Measurements from ENCODE around the gene DCUN1D2.

Gene DCUN1D2

GRCh38 chr13:113520571-113520970 lies 30.1 kb upstream of the DCUN1D2 start:
- Histone ChIP-seq H3K36me3 (peaks cover 48% of the 10 kb centered on the region), H3K4me2 (no peak overlapping the region), H4K20me1 (no peaks in the 10 kb centered on the region), H3K27ac (no peak overlapping the region), H3K9ac (no peak overlapping the region), H3K4me1 (peaks cover 27% of the 10 kb centered on the region), H3K4me3 (no peak overlapping the region), H3K27me3 (no peaks in the 10 kb centered on the region), H3K9me3 (no peaks in the 10 kb centered on the region)
- no peak for TF ChIP-seq Cebpa-rat (IDR thresholded peaks at IDR 0.05)

GRCh38 chr13:113519556-113519955 lies 29.0 kb upstream of the DCUN1D2 start:
- no peak for TF ChIP-seq Cebpa-rat (IDR thresholded peaks at IDR 0.05)
- Histone ChIP-seq H4K20me1 (no peaks in the 10 kb centered on the region), H3K4me1 (peaks cover 27% of the 10 kb centered on the region), H3K4me3 (no peak overlapping the region), H3K4me2 (no peak overlapping the region), H3K36me3 (peaks cover 49% of the 10 kb centered on the region), H3K27ac (no peak overlapping the region), H3K27me3 (no peaks in the 10 kb centered on the region), H3K9ac (no peak overlapping the region), H3K9me3 (no peaks in the 10 kb centered on the region)

GRCh38 chr13:113518076-113518803 lies 27.7 kb upstream of the DCUN1D2 start:
- Histone ChIP-seq H3K4me1 (peaks cover 22% of the 10 kb centered on the region), H3K27me3 (no peaks in the 10 kb centered on the region), H3K9me3 (no peaks in the 10 kb centered on the region), H3K9ac (no peak overlapping the region), H3K4me3 (no peak overlapping the region), H3K27ac (no peak overlapping the region), H3K4me2 (peak overlapping the region; percentile 7; the same call in 1 of the 2 replicates), H3K36me3 (peaks cover 55% of the 10 kb centered on the region), H4K20me1 (no peaks in the 10 kb centered on the region)
- no peak for TF ChIP-seq Cebpa-rat (IDR thresholded peaks at IDR 0.05)

- no peaks in the 10 kb centered on the region for H4K20me1 ChIP-seq
- TF ChIP-seq Cebpa-rat (IDR thresholded peaks at IDR 0.05) = no peak
- H3K4me1 ChIP-seq = peaks cover 30% of the 10 kb centered on the region
- no peak overlapping the region for H3K9ac ChIP-seq
- no peak overlapping the region for H3K27ac ChIP-seq
- no peak overlapping the region for H3K4me3 ChIP-seq
- no peak overlapping the region for H3K4me2 ChIP-seq
- no peaks in the 10 kb centered on the region for H3K27me3 ChIP-seq
- H3K9me3 ChIP-seq = no peaks in the 10 kb centered on the region
- H3K36me3 ChIP-seq = peaks cover 62% of the 10 kb centered on the region
These were observed 24.3 kb upstream of the DCUN1D2 start for GRCh38 chr13:113514847-113515246.

GRCh38 chr13:113513761-113514160 lies 23.2 kb upstream of the DCUN1D2 start:
- Histone ChIP-seq H3K9me3 (no peaks in the 10 kb centered on the region), H3K4me1 (peaks cover 30% of the 10 kb centered on the region), H3K27me3 (no peaks in the 10 kb centered on the region), H3K4me3 (no peak overlapping the region), H3K27ac (no peak overlapping the region), H3K36me3 (peaks cover 66% of the 10 kb centered on the region), H3K9ac (no peak overlapping the region), H3K4me2 (no peak overlapping the region), H4K20me1 (no peaks in the 10 kb centered on the region)
- TF ChIP-seq Cebpa-rat (IDR thresholded peaks at IDR 0.05) = no peak

- Histone ChIP-seq H3K9ac (no peak overlapping the region), H3K27ac (no peak overlapping the region), H3K4me2 (no peak overlapping the region), H4K20me1 (no peaks in the 10 kb centered on the region), H3K27me3 (no peaks in the 10 kb centered on the region), H3K4me1 (peaks cover 19% of the 10 kb centered on the region), H3K9me3 (no peaks in the 10 kb centered on the region), H3K4me3 (no peak overlapping the region), H3K36me3 (peaks cover 83% of the 10 kb centered on the region)
- TF ChIP-seq Cebpa-rat (IDR thresholded peaks at IDR 0.05) = no peak
These were observed 20.9 kb upstream of the DCUN1D2 start for GRCh38 chr13:113511361-113511760.

- H3K36me3 ChIP-seq = peaks cover 79% of the 10 kb centered on the region
- H3K27me3 ChIP-seq = no peaks in the 10 kb centered on the region
- no peak overlapping the region for H3K27ac ChIP-seq
- H3K4me1 ChIP-seq = peaks cover 21% of the 10 kb centered on the region
- no peak overlapping the region for H3K9ac ChIP-seq
- no peak for TF ChIP-seq Cebpa-rat (IDR thresholded peaks at IDR 0.05)
- no peak overlapping the region for H3K4me3 ChIP-seq
- H3K9me3 ChIP-seq = no peaks in the 10 kb centered on the region
- H3K4me2 ChIP-seq = no peak overlapping the region
- H4K20me1 ChIP-seq = no peaks in the 10 kb centered on the region
These were observed 20.4 kb upstream of the DCUN1D2 start for GRCh38 chr13:113510871-113511270.

GRCh38 chr13:113509989-113510388 lies 19.5 kb upstream of the DCUN1D2 start:
- no peak for TF ChIP-seq Cebpa-rat (IDR thresholded peaks at IDR 0.05)
- no peak overlapping the region for H3K27ac ChIP-seq
- H3K36me3 ChIP-seq = peaks cover 78% of the 10 kb centered on the region
- H3K9ac ChIP-seq = no peak overlapping the region
- H3K4me2 ChIP-seq = no peak overlapping the region
- no peaks in the 10 kb centered on the region for H4K20me1 ChIP-seq
- no peaks in the 10 kb centered on the region for H3K9me3 ChIP-seq
- H3K4me1 ChIP-seq = peaks cover 23% of the 10 kb centered on the region
- no peak overlapping the region for H3K4me3 ChIP-seq
- no peaks in the 10 kb centered on the region for H3K27me3 ChIP-seq

GRCh38 chr13:113508521-113509254 lies 18.2 kb upstream of the DCUN1D2 start:
- Histone ChIP-seq H3K36me3 (peaks cover 82% of the 10 kb centered on the region), H3K9ac (no peak overlapping the region), H3K4me3 (no peak overlapping the region), H3K4me1 (peaks cover 23% of the 10 kb centered on the region), H3K4me2 (no peak overlapping the region), H3K27ac (no peak overlapping the region), H3K9me3 (no peaks in the 10 kb centered on the region), H3K27me3 (no peaks in the 10 kb centered on the region), H4K20me1 (no peaks in the 10 kb centered on the region)
- TF ChIP-seq Cebpa-rat (IDR thresholded peaks at IDR 0.05) = no peak
